IMR-90 (cell line): ENCODE results near the gene MND1. TPM values are rescaled to one million over a fixed set of nuclear protein-coding genes. Genes with fewer than 3 reads are reported as not detected.

Experiments
- ATAC-seq: fragments of 200-7000 bp; cut with Tn5 transposase; 2 replicates; pipeline ENCODE4 v1.9.1; 2020; ENCODE audit warnings: low read depth, mild to moderate bottlenecking, moderate library complexity
- BruUV-seq: library from RNA; stranded (reverse); fragments of 400-500 nt; replicated peaks from 2 replicates; lab custom pipeline; 2021; lab: Mats Ljungman, UMichigan
- CTCF ChIA-PET: fragments of 300-600 bp; formaldehyde crosslinking; extraction: SDS; loops from one replicate; lab custom pipeline; 2021; ENCODE audit warnings: antibody characterized with exemption; lab: Yijun Ruan, JAX
- POLR2A ChIA-PET: fragments of 300-600 bp; sonication (Branson Sonifier 250); formaldehyde crosslinking; loops from one replicate; lab custom pipeline; 2022; ENCODE audit warnings: antibody characterized with exemption; ENCODE audit not compliant: unreplicated experiment; lab: Charles Lee
- DNase-seq: peaks from one replicate; pipeline ENCODE4 v3.0.0; 2013
- H2AFZ ChIP-seq: replicated peaks from 2 replicates; pipeline ENCODE3; 2013; ENCODE audit warnings: low read length, mild to moderate bottlenecking; ENCODE audit not compliant: poor library complexity
- H2AK5ac ChIP-seq: 2 replicates; pipeline ENCODE4 v1.6.1; 2013; ENCODE audit warnings: low read depth, low read length, inconsistent platforms
- H2AK9ac ChIP-seq: replicated peaks from 2 replicates; pipeline ENCODE3; 2013; ENCODE audit warnings: mild to moderate bottlenecking, low read depth, low read length, moderate library complexity; ENCODE audit not compliant: poor library complexity
- H2BK120ac ChIP-seq: 2 replicates; pipeline ENCODE4 v1.6.1; 2013; ENCODE audit warnings: low read depth, low read length, inconsistent platforms
- H2BK15ac ChIP-seq: 3 replicates; pipeline ENCODE4 v1.6.1; 2013; ENCODE audit warnings: low read depth, low read length, inconsistent platforms
- H2BK20ac ChIP-seq: 2 replicates; pipeline ENCODE4 v1.6.1; 2013; ENCODE audit warnings: low read depth, mild to moderate bottlenecking, inconsistent platforms, low read length, moderate library complexity
- H2BK5ac ChIP-seq: 2 replicates; pipeline ENCODE4 v1.6.1; 2013; ENCODE audit warnings: mild to moderate bottlenecking, low read depth, low read length, inconsistent platforms; ENCODE audit not compliant: poor library complexity, severe bottlenecking
- H3K14ac ChIP-seq: replicated peaks from 2 replicates; pipeline ENCODE4 v1.6.1; 2013; ENCODE audit warnings: low read depth, low read length, inconsistent platforms
- H3K18ac ChIP-seq: 2 replicates; pipeline ENCODE4 v1.6.1; 2013; ENCODE audit warnings: low read depth, low read length, control low read depth
- H3K23ac ChIP-seq: 2 replicates; pipeline ENCODE4 v1.6.1; 2013; ENCODE audit warnings: low read depth, low read length, inconsistent platforms
- H3K27ac ChIP-seq: 2 replicates; pipeline ENCODE4 v1.5.1; 2013; ENCODE audit warnings: mild to moderate bottlenecking, control low read depth, low read length; ENCODE audit not compliant: insufficient read depth
- H3K27me3 ChIP-seq: 2 replicates; pipeline ENCODE4 v1.6.1; 2013; ENCODE audit warnings: low read length; ENCODE audit not compliant: control insufficient read depth, insufficient read depth
- H3K36me3 ChIP-seq: 2 replicates; pipeline ENCODE4 v1.6.1; 2013; ENCODE audit warnings: low read length, mixed read lengths; ENCODE audit not compliant: control insufficient read depth, insufficient read depth
- H3K4ac ChIP-seq: 2 replicates; pipeline ENCODE4 v1.6.1; 2013; ENCODE audit warnings: low read depth, low read length, inconsistent platforms
- H3K4me1 ChIP-seq: 2 replicates; pipeline ENCODE4 v1.6.1; 2013; ENCODE audit warnings: low read length, mixed read lengths; ENCODE audit not compliant: control insufficient read depth, insufficient read depth
- H3K4me2 ChIP-seq: 2 replicates; pipeline ENCODE4 v1.6.1; 2013; ENCODE audit warnings: low read depth, mild to moderate bottlenecking, control low read depth, low read length, moderate library complexity
- H3K4me3 ChIP-seq: 2 replicates; pipeline ENCODE4 v1.5.1; 2013; ENCODE audit warnings: low read depth, mild to moderate bottlenecking, control low read depth, low read length, moderate library complexity; ENCODE audit not compliant: insufficient read depth
- H3K56ac ChIP-seq: 2 replicates; pipeline ENCODE4 v1.6.1; 2013; ENCODE audit warnings: low read length, inconsistent platforms; ENCODE audit not compliant: insufficient read depth; ENCODE audit errors: extremely low read depth
- H3K79me1 ChIP-seq, 2 experiments: 2 replicates each; pipeline ENCODE4 v1.6.1; 2013; ENCODE audit warnings: low read length in 2 of 2, inconsistent platforms in 1 of 2, low read depth in 1 of 2
- H3K9ac ChIP-seq: 2 replicates; pipeline ENCODE4 v1.6.1; 2013; ENCODE audit warnings: low read depth, low read length, control low read depth
- H3K9me1 ChIP-seq: 2 replicates; pipeline ENCODE4 v1.6.1; 2013; ENCODE audit warnings: low read length, inconsistent platforms; ENCODE audit not compliant: insufficient read depth
- H3K9me3 ChIP-seq: 2 replicates; pipeline ENCODE4 v1.6.1; 2013; ENCODE audit warnings: low read length; ENCODE audit not compliant: control insufficient read depth, insufficient read depth
- H4K20me1 ChIP-seq: 2 replicates; pipeline ENCODE4 v1.6.1; 2013; ENCODE audit warnings: low read length, inconsistent platforms; ENCODE audit not compliant: insufficient read depth
- H4K5ac ChIP-seq: 2 replicates; pipeline ENCODE4 v1.6.1; 2013; ENCODE audit warnings: mild to moderate bottlenecking, low read depth, low read length, control low read depth
- H4K8ac ChIP-seq, 2 experiments: 2 replicates each; pipeline ENCODE4 v1.6.1; 2013; ENCODE audit warnings: low read depth in 2 of 2, low read length in 2 of 2, control low read depth in 1 of 2, inconsistent platforms in 1 of 2
- H4K91ac ChIP-seq: 2 replicates; pipeline ENCODE4 v1.6.1; 2013; ENCODE audit warnings: low read depth, low read length, inconsistent platforms; ENCODE audit not compliant: insufficient read depth
- BHLHE40 ChIP-seq: fragments of 150-350 bp; IDR thresholded peaks from 2 replicates; pipeline ENCODE4 v1.6.1; 2016; ENCODE audit warnings: mild to moderate bottlenecking, low read depth, low read length
- CEBPB ChIP-seq: IDR thresholded peaks from 2 replicates; pipeline ENCODE4 v1.6.1; 2012; ENCODE audit warnings: low read depth, low read length, improper control_type of control experiment
- CHD1 ChIP-seq: IDR thresholded peaks from 2 replicates; pipeline ENCODE4 v1.6.1; 2012; ENCODE audit warnings: low read depth, low read length, improper control_type of control experiment
- MAFK ChIP-seq: IDR thresholded peaks from 2 replicates; pipeline ENCODE4 v1.6.1; 2012; ENCODE audit warnings: low read depth, low read length, improper control_type of control experiment
- MAZ ChIP-seq: IDR thresholded peaks from 2 replicates; pipeline ENCODE4 v1.6.1; 2012; ENCODE audit warnings: low read depth, mild to moderate bottlenecking, low read length, improper control_type of control experiment, moderate library complexity, borderline replicate concordance
- NFE2L2 ChIP-seq: fragments of 150-350 bp; IDR thresholded peaks from 2 replicates; pipeline ENCODE4 v1.6.1; 2016; ENCODE audit warnings: low read depth, mild to moderate bottlenecking, low read length
- POLR2A ChIP-seq: IDR thresholded peaks from 2 replicates; pipeline ENCODE4 v1.6.1; 2012; ENCODE audit warnings: mild to moderate bottlenecking, low read depth, low read length
- RAD21 ChIP-seq: IDR thresholded peaks from 2 replicates; pipeline ENCODE4 v1.6.1; 2012; ENCODE audit warnings: low read length, improper control_type of control experiment
- RFX5 ChIP-seq: IDR thresholded peaks from 2 replicates; pipeline ENCODE4 v1.8.0; 2012; ENCODE audit warnings: low read depth, mild to moderate bottlenecking, low read length, moderate library complexity
- SMC3 ChIP-seq: fragments of 150-350 bp; IDR thresholded peaks from 2 replicates; pipeline ENCODE4 v1.6.1; 2016; ENCODE audit warnings: low read depth, mild to moderate bottlenecking, antibody characterized with exemption, low read length, moderate library complexity
- WGBS, 2 experiments: methylation state at CpG; one replicate each; pipeline versions ENCODE4 v1.1.5 to v1.1.7; 2013; ENCODE audit warnings: missing lambda C conversion rate in 2 of 2; ENCODE audit not compliant: insufficient read length in 1 of 2; ENCODE audit errors: extremely low coverage in 2 of 2; 5-methylcytosine and 5-hydroxymethylcytosine counted together
- dilution Hi-C: fragments of 300-500 bp; cut with HindIII; formaldehyde crosslinking; loops from one replicate; pipeline ENCODE4 v1.14.3; 2018; ENCODE audit warnings: low sequenced_read_pairs; ENCODE audit not compliant: unreplicated experiment
- in situ Hi-C: fragments of 300-500 bp; cut with MboI; formaldehyde crosslinking; loops from 3 replicates; pipeline ENCODE4 v1.14.3; 2019; ENCODE audit warnings: low sequenced_read_pairs, inconsistent platforms, mixed read lengths
- intact Hi-C: fragments of 100-400 bp; cut with micrococcal nuclease; formaldehyde crosslinking; loops from 2 replicates; pipeline ENCODE4 v1.10.0; 2022
- polyA plus RNA-seq, 3 experiments: library from polyadenylated mRNA; depleted of rRNA; stranded (reverse); fragments of >200 nt; gene quantifications; 2 replicates each; pipeline ENCODE4 v1.2.3, GENCODE V29; 2012; ENCODE audit warnings: low replicate concordance in 1 of 3
- total RNA-seq: library from RNA; depleted of rRNA; stranded (reverse); fragments of >200 nt; gene quantifications from 2 replicates; pipeline ENCODE4 v1.2.3, GENCODE V29; 2012
- TF ChIP-seq, protein P1 (sequence below): fragments of 150-350 bp; IDR thresholded peaks from 2 replicates; pipeline ENCODE4 v1.6.1; 2017; ENCODE audit warnings: mild to moderate bottlenecking, antibody characterized with exemption, low read length, low read depth

MND1 gene
- total and polyA plus RNA-seq, 2 of the 4 experiments (the other 2 are of a cell fraction), result 0.36 to 3.5 TPM

DNA sequence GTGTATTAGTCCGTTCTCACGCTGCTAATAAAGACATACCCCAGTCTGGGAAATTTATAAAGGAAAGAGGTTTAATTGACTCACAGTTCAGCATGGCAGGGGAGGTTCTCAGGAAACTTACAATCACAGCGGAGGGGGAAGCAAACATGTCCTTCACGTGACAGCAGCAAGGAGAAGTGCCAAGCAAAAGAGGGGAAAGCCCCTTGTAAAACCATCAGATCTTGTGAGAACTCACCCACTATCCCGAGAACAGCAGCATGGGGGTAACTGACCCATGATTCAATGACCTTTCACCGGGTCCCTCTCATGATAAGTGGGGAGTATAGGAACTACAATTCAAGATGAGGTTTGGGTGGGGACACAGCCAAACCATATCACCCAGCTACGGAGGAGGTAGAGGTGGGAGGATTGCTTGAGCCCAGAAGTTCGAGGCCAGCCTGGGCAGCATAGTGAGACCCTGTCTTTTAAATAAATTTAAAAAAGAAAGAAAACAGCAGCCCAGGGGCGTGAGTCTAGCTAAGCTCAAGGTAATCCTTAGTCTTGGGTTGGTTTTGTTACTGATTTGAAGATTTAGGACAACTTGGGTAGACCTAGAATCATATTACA lies 75.3 kb downstream of the MND1 start:
- POLR2A ChIA-PET, result no interaction called here
- H3K4me1 ChIP-seq, result no peaks in the 10 kb centered on the region; the same call in 1 of the 2 replicates
- in situ Hi-C loops (no loop called here), dilution Hi-C loops (no loop called here), intact Hi-C loops (no loop called here)
- no peak overlapping the region for H2BK120ac ChIP-seq
- H3K4me3 ChIP-seq, result no peak overlapping the region
- no peaks in the 10 kb centered on the region for H3K9me3 ChIP-seq
- H2AFZ ChIP-seq, result no peak overlapping the region
- H3K9ac ChIP-seq, result no peak overlapping the region
- no peak overlapping the region for H4K91ac ChIP-seq
- no peaks in the 10 kb centered on the region for H3K9me1 ChIP-seq
- WGBS, 2 experiments, result 80% methylated on average over 1 of the region's 9 CpGs; no CpG with 5 or more reads in 1 of the 2 experiments
- no peaks in the 10 kb centered on the region for H3K36me3 ChIP-seq
- H3K14ac ChIP-seq, result no peak overlapping the region
- no peak overlapping the region for H2BK15ac ChIP-seq
- BruUV-seq, result no TSS peak
- DNase-seq (no peak), ATAC-seq (no peak)
- H2BK5ac ChIP-seq, result no peak overlapping the region
- TF ChIP-seq BHLHE40 (no peak), RFX5 (no peak), MAFK (no peak), RAD21 (no peak), NFE2L2 (no peak), CHD1 (no peak), MAZ (no peak), POLR2A (no peak), SMC3 (no peak), CEBPB (no peak)
- TF ChIP-seq, protein P1, sequence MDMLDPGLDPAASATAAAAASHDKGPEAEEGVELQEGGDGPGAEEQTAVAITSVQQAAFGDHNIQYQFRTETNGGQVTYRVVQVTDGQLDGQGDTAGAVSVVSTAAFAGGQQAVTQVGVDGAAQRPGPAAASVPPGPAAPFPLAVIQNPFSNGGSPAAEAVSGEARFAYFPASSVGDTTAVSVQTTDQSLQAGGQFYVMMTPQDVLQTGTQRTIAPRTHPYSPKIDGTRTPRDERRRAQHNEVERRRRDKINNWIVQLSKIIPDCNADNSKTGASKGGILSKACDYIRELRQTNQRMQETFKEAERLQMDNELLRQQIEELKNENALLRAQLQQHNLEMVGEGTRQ, result no peak
- H2BK20ac ChIP-seq, result no peak overlapping the region
- H3K18ac ChIP-seq, result no peak overlapping the region
- H2AK5ac ChIP-seq, result no peak overlapping the region
- no peak overlapping the region for H3K27ac ChIP-seq
- H3K56ac ChIP-seq, result no peak overlapping the region
- no peaks in the 10 kb centered on the region for H3K79me1 ChIP-seq
- CTCF ChIA-PET, result no interaction called here
- no peak overlapping the region for H2AK9ac ChIP-seq
- H3K4me2 ChIP-seq, result no peak overlapping the region
- no peak overlapping the region for H4K5ac ChIP-seq
- no peaks in the 10 kb centered on the region for H3K27me3 ChIP-seq
- H4K20me1 ChIP-seq, result no peaks in the 10 kb centered on the region
- H4K8ac ChIP-seq, result no peak overlapping the region
- no peak overlapping the region for H3K4ac ChIP-seq
- H3K23ac ChIP-seq, result no peak overlapping the region
